Neural crest cell (in vitro differentiated cells): ENCODE data around the gene CNTN5. TPM values are rescaled to one million over a fixed set of nuclear protein-coding genes. Genes with fewer than 3 reads are reported as not detected.

ENCODE experiments used
- DNase-seq: peaks from one replicate; pipeline ENCODE4 v3.0.0; 2021; ENCODE audit warnings: low read depth, mixed read lengths, low spot score
- H3K27ac Mint-ChIP-seq: one replicate; pipeline ENCODE4 v1.8.0; 2021; ENCODE audit warnings: mild to moderate bottlenecking, mixed read lengths; ENCODE audit not compliant: unreplicated experiment
- H3K27me3 Mint-ChIP-seq: 2 replicates; pipeline ENCODE4 v1.8.0; 2021; ENCODE audit warnings: low read depth, mild to moderate bottlenecking, mixed read lengths
- H3K36me3 Mint-ChIP-seq: 2 replicates; pipeline ENCODE4 v1.8.0; 2021; ENCODE audit warnings: low read depth, mild to moderate bottlenecking, mixed read lengths
- H3K4me1 Mint-ChIP-seq: 2 replicates; pipeline ENCODE4 v1.8.0; 2021; ENCODE audit warnings: mixed read lengths
- H3K4me3 Mint-ChIP-seq: one replicate; pipeline ENCODE4 v1.8.0; 2021; ENCODE audit warnings: mild to moderate bottlenecking, mixed read lengths
- H3K9me3 Mint-ChIP-seq: 2 replicates; pipeline ENCODE4 v1.8.0; 2021; ENCODE audit warnings: mixed read lengths
- CTCF ChIP-seq: fragments of 200-600 bp; sonication (generic); conservative IDR thresholded peaks from 2 replicates; pipeline ENCODE4 v1.5.0; 2021; ENCODE audit warnings: antibody characterized with exemption, mild to moderate bottlenecking
- total RNA-seq: library from RNA; stranded (reverse); gene quantifications from 2 replicates; pipeline ENCODE4 v1.2.1, GENCODE V29; 2021

The CNTN5 gene
- total RNA-seq, 1 donor from 2014 or later = not detected

- no peaks in the 10 kb centered on the region for H3K9me3 Mint-ChIP-seq
- no peak overlapping the region for H3K4me3 Mint-ChIP-seq
- H3K27ac Mint-ChIP-seq = no peak overlapping the region
- DNase-seq = no peak
- no peaks in the 10 kb centered on the region for H3K36me3 Mint-ChIP-seq
- H3K4me1 Mint-ChIP-seq = no peaks in the 10 kb centered on the region
- no peaks in the 10 kb centered on the region for H3K27me3 Mint-ChIP-seq
- TF ChIP-seq CTCF = no peak
Measured at GRCh38 chr11:99952816-99953215, 932.1 kb downstream of the CNTN5 start.

DNA sequence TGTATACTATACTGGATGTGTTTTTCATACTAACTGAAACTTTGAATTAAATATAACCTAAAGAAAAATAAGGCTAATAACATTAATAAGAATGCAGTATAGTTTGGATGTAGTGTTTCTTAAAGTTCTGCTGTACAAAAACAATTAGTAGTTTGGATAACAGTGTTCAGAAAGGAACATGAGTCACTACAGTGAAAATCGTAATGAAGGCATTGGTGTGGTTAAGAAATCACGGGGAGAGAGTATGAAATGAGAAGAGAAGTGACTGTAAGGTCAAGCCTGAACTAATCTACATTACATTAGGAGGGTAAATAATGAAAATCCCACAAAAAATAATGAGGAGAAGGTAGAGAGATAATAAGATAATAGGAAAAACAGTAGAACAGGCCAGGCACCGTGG is 939.8 kb downstream of the CNTN5 start:
- H3K4me3 Mint-ChIP-seq = no peak overlapping the region
- peaks cover 3% of the 10 kb centered on the region for H3K27me3 Mint-ChIP-seq
- no peak overlapping the region for H3K27ac Mint-ChIP-seq
- no peak for TF ChIP-seq CTCF
- DNase-seq = no peak
- H3K36me3 Mint-ChIP-seq = no peaks in the 10 kb centered on the region
- H3K4me1 Mint-ChIP-seq = no peaks in the 10 kb centered on the region
- peaks cover 9% of the 10 kb centered on the region for H3K9me3 Mint-ChIP-seq

- Mint-ChIP-seq H3K36me3 (no peaks in the 10 kb centered on the region), H3K9me3 (peaks cover 2% of the 10 kb centered on the region), H3K27ac (no peak overlapping the region), H3K27me3 (peaks cover 3% of the 10 kb centered on the region), H3K4me1 (no peaks in the 10 kb centered on the region), H3K4me3 (no peak overlapping the region)
- no peak for TF ChIP-seq CTCF
- no peak for DNase-seq
Measured at GRCh38 chr11:99968336-99968735, 947.6 kb downstream of the CNTN5 start.

DNA sequence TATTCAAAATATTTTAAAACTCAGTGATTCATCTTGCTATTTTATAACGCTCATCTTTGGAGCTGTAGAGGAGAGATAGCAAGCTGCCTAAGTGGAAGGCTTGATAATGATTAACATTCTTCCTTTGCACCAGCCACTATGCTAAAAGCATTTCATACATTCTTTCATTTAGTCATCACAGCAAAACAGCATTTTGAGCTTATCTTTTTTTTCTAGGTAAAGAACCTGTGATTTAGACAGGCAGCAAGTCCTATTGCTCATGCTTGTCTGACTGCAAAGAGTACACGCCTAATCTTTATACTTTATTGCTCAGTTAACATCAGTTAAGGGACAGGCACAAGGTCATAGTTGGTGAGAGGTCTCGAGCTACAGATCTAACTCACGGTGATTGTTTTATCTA is 953.2 kb downstream of the CNTN5 start:
- no peaks in the 10 kb centered on the region for H3K4me1 Mint-ChIP-seq
- no peaks in the 10 kb centered on the region for H3K27me3 Mint-ChIP-seq
- DNase-seq = no peak
- H3K36me3 Mint-ChIP-seq = no peaks in the 10 kb centered on the region
- no peak for TF ChIP-seq CTCF
- no peak overlapping the region for H3K4me3 Mint-ChIP-seq
- H3K27ac Mint-ChIP-seq = no peak overlapping the region
- H3K9me3 Mint-ChIP-seq = peaks cover under 1% of the 10 kb centered on the region

DNA sequence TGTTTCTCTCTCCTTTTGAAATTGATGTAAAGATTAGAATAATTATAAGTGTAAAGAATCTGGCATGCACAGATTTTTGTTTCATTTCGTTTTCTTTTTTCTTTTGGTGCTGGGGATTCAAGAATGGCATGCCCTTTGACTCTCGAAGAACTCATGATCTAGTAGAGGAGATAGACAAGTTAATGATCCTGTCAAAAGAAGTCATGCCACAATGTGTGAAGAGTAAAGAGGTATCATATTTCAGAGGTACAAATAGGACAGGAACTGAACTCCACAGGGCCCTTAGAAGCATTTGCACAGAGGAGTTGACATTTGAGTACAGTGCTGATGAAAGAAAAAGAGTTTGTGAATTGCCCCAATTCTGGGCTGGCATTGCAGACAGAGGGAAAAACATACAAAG is 958.3 kb downstream of the CNTN5 start:
- peaks cover 3% of the 10 kb centered on the region for H3K9me3 Mint-ChIP-seq
- H3K27me3 Mint-ChIP-seq = no peaks in the 10 kb centered on the region
- no peak overlapping the region for H3K27ac Mint-ChIP-seq
- no peaks in the 10 kb centered on the region for H3K36me3 Mint-ChIP-seq
- TF ChIP-seq CTCF = no peak
- H3K4me3 Mint-ChIP-seq = no peak overlapping the region
- no peak for DNase-seq
- no peaks in the 10 kb centered on the region for H3K4me1 Mint-ChIP-seq

GRCh38 chr11:99987821-99988470 is 967.2 kb downstream of the CNTN5 start:
- no peaks in the 10 kb centered on the region for H3K9me3 Mint-ChIP-seq

More at GRCh38 chr11:99987821-99988470, 967.2 kb downstream of the CNTN5 start:
- TF ChIP-seq CTCF = no peak
- Mint-ChIP-seq H3K4me1 (no peaks in the 10 kb centered on the region), H3K36me3 (no peaks in the 10 kb centered on the region), H3K27ac (no peak overlapping the region), H3K27me3 (no peaks in the 10 kb centered on the region), H3K4me3 (no peak overlapping the region)
- DNase-seq = no peak
